HG02642 (cell line): ENCODE results near the gene RACGAP1.

ENCODE experiments used
- ATAC-seq: cut with Tn5 transposase; IDR thresholded peaks from one replicate; pipeline ENCODE4 v1.9.1; 2021; ENCODE audit warnings: mild to moderate bottlenecking; ENCODE audit not compliant: unreplicated experiment, poor library complexity

Gene RACGAP1

GRCh38 chr12:49960474-49961110, 64.7 kb downstream of the RACGAP1 start:
- ATAC-seq = no peak

- ATAC-seq = no peak
Observed at GRCh38 chr12:49959685-49960473, 65.4 kb downstream of the RACGAP1 start.

- ATAC-seq = no peak
Observed at GRCh38 chr12:49957570-49957967, 67.7 kb downstream of the RACGAP1 start.

- ATAC-seq = no peak
Observed at GRCh38 chr12:49956663-49957569, 68.4 kb downstream of the RACGAP1 start.

GRCh38 chr12:49955899-49956662, 69.2 kb downstream of the RACGAP1 start:
- no peak for ATAC-seq

GRCh38 chr12:49954863-49955830, 70.1 kb downstream of the RACGAP1 start:
- ATAC-seq = no peak

GRCh38 chr12:49953961-49954846, 71.1 kb downstream of the RACGAP1 start:
- ATAC-seq = no peak

GRCh38 chr12:49953151-49953550, 72.1 kb downstream of the RACGAP1 start:
- ATAC-seq = no peak

- no peak for ATAC-seq
Observed at GRCh38 chr12:49952391-49953055, 72.8 kb downstream of the RACGAP1 start.

GRCh38 chr12:49951411-49952240, 73.7 kb downstream of the RACGAP1 start:
- ATAC-seq = no peak

- ATAC-seq = no peak
Observed at GRCh38 chr12:49950273-49951251, 74.7 kb downstream of the RACGAP1 start, which contains the start of gene AQP2. AQP2 (plus strand) TSS chr12:49950737; CDS start chr12:49950831, 94 bp downstream.

GRCh38 chr12:49949866-49950265, 75.4 kb downstream of the RACGAP1 start:
- no peak for ATAC-seq

GRCh38 chr12:49948866-49949845, 76.1 kb downstream of the RACGAP1 start:
- ATAC-seq = no peak

GRCh38 chr12:49947593-49948226, 77.6 kb downstream of the RACGAP1 start:
- no peak for ATAC-seq
